ENCODE data around the gene RAI2.
A peak's percentile ranks its signal among the peaks of the same experiment; 100 is the strongest.

RAI2 gene
- total RNA-seq, result 0 to 0.26 (median 0.19) reads per million in 3 donors

DNA sequence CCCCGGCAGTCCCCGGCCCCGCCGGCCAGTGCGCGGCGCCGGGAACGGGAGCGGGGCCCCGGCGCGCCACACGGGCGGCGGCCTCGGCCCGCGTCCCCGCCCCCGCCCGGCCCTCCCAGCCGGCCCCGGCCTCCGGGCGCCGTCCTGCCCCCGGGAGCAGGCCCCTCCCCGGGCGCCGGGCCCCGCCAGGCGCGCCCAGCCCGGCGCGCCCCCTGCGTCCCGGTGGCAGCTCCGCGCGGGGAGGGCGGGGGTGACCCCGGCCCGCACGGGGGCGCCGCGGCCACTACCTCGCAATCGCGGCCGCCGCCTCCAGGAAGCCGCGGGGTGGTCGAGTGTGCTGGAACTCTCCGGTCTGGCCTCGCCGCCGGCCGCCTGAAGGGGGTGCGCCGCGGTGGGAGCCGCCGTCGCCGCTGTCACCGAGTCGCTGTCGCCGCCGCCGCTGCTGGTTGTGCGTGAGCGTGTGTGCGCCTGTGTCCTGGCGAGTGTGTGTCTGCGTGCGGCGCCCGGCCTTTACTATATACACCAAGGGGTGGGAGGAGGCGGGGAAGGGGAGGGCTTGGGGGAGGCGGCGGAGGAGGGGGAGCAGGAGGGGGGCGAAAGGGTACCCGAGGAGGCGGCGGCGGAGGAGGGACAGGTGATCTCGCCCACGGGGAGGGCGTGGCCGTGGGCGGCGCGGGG lies at the start of gene RAI2:
Gene RAI2 (minus strand): TSS at position 488 of the 678 bp plus-strand sequence. CDS start 59,288 bp downstream, outside the sequence.
- Histone ChIP-seq H3K4me3 (ENCODE audit: insufficient read depth, low read depth, low read length, poor library complexity, severe bottlenecking) (peak within 1 kb of the TSS; percentile 39), H3K36me3 (ENCODE audit: control insufficient read depth, insufficient read depth, low read length) (no peaks in the 10 kb centered on the region), H3K9me3 (ENCODE audit: control insufficient read depth, low read length) (no peaks in the 10 kb centered on the region), H3K4me1 (ENCODE audit: control insufficient read depth, insufficient read depth, low read length, poor library complexity, severe bottlenecking) (no peaks in the 10 kb centered on the region), H3K27me3 (replicated peaks; ENCODE audit: control insufficient read depth, insufficient read depth, low read length, poor library complexity, severe bottlenecking) (peaks cover 5% of the 10 kb centered on the region), H3K27ac (ENCODE audit: insufficient read depth, low read length, poor library complexity, severe bottlenecking) (no peak within 1 kb of the TSS)
- DNase-seq, result no peak

DNA sequence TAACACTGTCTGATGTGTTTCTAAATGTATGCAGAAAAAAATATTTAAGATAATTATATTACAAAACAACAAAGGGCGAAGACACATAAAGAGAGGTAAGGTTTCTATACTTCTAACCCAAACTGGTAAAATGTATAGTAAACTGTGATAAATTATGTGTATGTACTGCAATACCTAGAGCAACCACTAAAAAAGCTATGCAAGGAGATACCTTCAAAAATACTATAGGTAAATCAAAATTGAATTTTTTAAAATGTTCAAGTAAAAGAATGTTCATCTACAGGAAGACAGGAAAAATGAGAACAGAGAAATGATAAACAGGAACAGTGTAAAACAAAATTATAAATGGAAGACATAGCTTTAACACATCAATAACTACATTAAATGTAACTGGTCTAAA lies 27.3 kb upstream of the RAI2 start:
- DNase-seq, result no peak
- no peak overlapping the region for H3K27ac ChIP-seq (ENCODE audit: insufficient read depth, low read length, poor library complexity, severe bottlenecking)

DNA sequence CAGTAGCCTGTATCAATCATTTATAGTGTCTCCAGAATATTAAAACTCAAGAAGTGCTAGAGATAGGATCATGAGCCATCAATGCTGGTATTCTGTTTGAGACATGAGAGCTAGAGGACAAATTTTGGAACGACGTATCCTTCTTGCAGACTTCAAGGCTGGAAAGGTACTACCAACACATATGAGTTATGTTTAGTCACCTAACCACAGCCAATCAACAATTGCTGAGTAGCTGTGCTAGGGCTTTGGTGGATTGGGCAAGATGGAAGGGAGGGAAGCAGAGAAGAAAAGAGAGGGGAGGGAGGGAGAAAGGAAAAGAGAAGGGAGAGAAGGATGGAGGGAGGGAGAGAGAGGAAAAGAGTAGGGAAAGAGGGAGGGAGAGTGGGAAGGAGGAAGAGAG lies 21.6 kb upstream of the RAI2 start:
- H3K4me3 ChIP-seq (ENCODE audit: insufficient read depth, low read depth, low read length, poor library complexity, severe bottlenecking), result no peak overlapping the region
- no peaks in the 10 kb centered on the region for H3K9me3 ChIP-seq (ENCODE audit: control insufficient read depth, low read length)
- no peaks in the 10 kb centered on the region for H3K4me1 ChIP-seq (ENCODE audit: control insufficient read depth, insufficient read depth, low read length, poor library complexity, severe bottlenecking)

More for the DNA sequence above, 27.3 kb upstream of the RAI2 start:
- no peaks in the 10 kb centered on the region for H3K4me1 ChIP-seq (ENCODE audit: control insufficient read depth, insufficient read depth, low read length, poor library complexity, severe bottlenecking)
- H3K27me3 ChIP-seq (replicated peaks; ENCODE audit: control insufficient read depth, insufficient read depth, low read length, poor library complexity, severe bottlenecking), result no peaks in the 10 kb centered on the region
- no peaks in the 10 kb centered on the region for H3K36me3 ChIP-seq (ENCODE audit: control insufficient read depth, insufficient read depth, low read length)
- no peak overlapping the region for H3K4me3 ChIP-seq (ENCODE audit: insufficient read depth, low read depth, low read length, poor library complexity, severe bottlenecking)
- H3K9me3 ChIP-seq (ENCODE audit: control insufficient read depth, low read length), result no peaks in the 10 kb centered on the region

DNA sequence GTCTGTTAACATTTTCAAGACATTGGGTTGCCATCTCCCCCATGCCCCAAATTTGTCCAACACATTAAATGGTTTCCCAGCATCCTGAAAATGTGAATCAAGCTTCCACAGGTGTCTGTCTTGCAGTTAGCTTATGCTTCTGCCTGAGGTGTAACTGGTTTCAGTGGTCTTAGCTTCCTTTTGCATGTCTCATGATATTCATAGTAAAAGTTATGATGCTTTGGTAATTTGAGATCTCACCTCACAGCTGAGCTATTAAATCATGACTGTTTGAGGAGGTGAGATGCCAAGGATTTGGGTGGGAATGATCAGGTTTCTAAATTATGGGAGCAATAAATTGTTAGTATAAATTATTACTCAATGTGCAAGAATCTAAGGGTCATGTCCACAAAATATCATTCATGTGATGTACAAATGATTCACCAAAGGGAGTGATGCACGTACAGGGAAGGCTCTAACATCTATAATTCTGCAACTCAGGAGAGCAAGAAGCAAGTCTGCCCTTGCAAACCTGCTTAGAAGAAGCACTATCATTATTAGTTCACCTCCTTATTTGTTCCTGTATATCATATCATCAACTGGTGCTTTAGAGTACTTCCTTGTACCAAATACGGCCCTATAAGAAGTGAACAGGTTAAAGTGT lies 17.1 kb upstream of the RAI2 start:
- Histone ChIP-seq H3K9me3 (ENCODE audit: control insufficient read depth, low read length) (no peaks in the 10 kb centered on the region), H3K27me3 (replicated peaks; ENCODE audit: control insufficient read depth, insufficient read depth, low read length, poor library complexity, severe bottlenecking) (no peaks in the 10 kb centered on the region), H3K27ac (ENCODE audit: insufficient read depth, low read length, poor library complexity, severe bottlenecking) (no peak overlapping the region), H3K36me3 (ENCODE audit: control insufficient read depth, insufficient read depth, low read length) (no peaks in the 10 kb centered on the region), H3K4me1 (ENCODE audit: control insufficient read depth, insufficient read depth, low read length, poor library complexity, severe bottlenecking) (no peaks in the 10 kb centered on the region), H3K4me3 (ENCODE audit: insufficient read depth, low read depth, low read length, poor library complexity, severe bottlenecking) (no peak overlapping the region)
- DNase-seq, result no peak

More for the DNA sequence above, 21.6 kb upstream of the RAI2 start:
- Histone ChIP-seq H3K36me3 (ENCODE audit: control insufficient read depth, insufficient read depth, low read length) (no peaks in the 10 kb centered on the region), H3K27me3 (replicated peaks; ENCODE audit: control insufficient read depth, insufficient read depth, low read length, poor library complexity, severe bottlenecking) (no peaks in the 10 kb centered on the region), H3K27ac (ENCODE audit: insufficient read depth, low read length, poor library complexity, severe bottlenecking) (no peak overlapping the region)
- DNase-seq, result no peak

DNA sequence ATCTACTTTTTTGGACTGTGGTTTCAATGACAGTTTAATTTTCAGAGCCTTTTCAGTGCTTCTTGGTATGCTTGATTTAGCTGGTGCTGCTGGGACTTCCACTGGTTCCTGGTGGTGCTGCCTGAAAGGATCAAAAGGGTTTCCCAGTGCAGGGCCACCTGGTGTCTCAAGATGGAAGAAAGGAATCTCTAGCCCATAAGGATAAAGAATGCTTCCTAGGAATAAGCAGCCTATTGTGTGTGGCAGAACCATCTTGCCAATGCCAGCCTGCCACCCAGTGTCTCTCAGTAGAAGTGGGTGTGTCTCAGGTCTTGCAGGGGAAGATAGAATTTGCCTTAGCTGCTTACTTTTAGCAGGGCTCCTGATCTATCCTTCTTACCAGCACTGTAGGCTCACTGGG lies 15.0 kb upstream of the RAI2 start:
- Histone ChIP-seq H3K4me3 (ENCODE audit: insufficient read depth, low read depth, low read length, poor library complexity, severe bottlenecking) (no peak overlapping the region), H3K36me3 (ENCODE audit: control insufficient read depth, insufficient read depth, low read length) (no peaks in the 10 kb centered on the region), H3K9me3 (ENCODE audit: control insufficient read depth, low read length) (no peaks in the 10 kb centered on the region), H3K27ac (ENCODE audit: insufficient read depth, low read length, poor library complexity, severe bottlenecking) (no peak overlapping the region), H3K4me1 (ENCODE audit: control insufficient read depth, insufficient read depth, low read length, poor library complexity, severe bottlenecking) (no peaks in the 10 kb centered on the region), H3K27me3 (replicated peaks; ENCODE audit: control insufficient read depth, insufficient read depth, low read length, poor library complexity, severe bottlenecking) (no peaks in the 10 kb centered on the region)
- DNase-seq, result no peak

DNA sequence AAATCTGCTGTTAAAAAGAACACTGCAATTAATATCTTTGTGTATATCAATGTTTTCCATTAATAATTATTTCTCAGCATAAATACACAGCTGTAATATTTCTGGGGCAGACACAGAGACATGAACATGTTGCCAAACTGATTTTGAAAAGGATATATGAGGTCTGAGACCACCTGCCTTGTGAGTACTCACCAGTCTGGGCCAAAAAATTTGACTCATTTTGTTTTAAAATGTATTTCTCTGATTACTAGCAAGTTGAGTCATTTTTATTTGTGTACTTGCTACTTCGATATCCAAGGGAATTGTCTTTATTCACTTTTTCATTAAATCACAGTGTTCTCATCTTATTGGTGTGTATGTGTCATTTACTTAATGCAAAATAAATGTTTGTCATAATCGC lies 8.5 kb upstream of the RAI2 start:
- Histone ChIP-seq H3K4me1 (ENCODE audit: control insufficient read depth, insufficient read depth, low read length, poor library complexity, severe bottlenecking) (no peaks in the 10 kb centered on the region), H3K9me3 (ENCODE audit: control insufficient read depth, low read length) (no peaks in the 10 kb centered on the region), H3K27ac (ENCODE audit: insufficient read depth, low read length, poor library complexity, severe bottlenecking) (no peak overlapping the region), H3K36me3 (ENCODE audit: control insufficient read depth, insufficient read depth, low read length) (no peaks in the 10 kb centered on the region), H3K27me3 (replicated peaks; ENCODE audit: control insufficient read depth, insufficient read depth, low read length, poor library complexity, severe bottlenecking) (no peaks in the 10 kb centered on the region), H3K4me3 (ENCODE audit: insufficient read depth, low read depth, low read length, poor library complexity, severe bottlenecking) (no peak overlapping the region)
- DNase-seq, result no peak

DNA sequence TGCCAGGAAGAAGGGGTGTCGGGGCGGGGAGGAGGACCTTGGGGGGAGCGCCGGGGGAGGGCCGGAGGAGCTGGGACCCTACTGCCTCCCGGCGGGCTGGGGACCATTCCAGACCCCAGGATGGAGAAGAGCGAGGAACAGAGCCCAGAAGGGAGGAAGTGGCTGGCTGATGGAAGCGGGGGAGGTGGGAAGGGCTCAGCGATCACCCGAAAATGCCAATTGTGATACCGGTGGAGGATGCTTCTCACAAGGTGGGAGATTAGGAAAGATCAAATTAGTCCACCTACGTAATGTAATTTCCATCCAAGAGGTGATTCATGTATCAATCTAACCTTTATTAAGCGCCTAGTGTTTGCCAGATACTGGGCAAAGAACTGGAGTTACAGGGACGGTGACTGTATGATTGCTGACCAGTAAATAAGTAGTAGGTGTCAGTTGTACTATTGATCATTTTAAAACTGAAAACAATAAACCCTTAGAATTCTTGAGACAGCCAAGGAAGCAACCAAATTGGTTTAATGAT lies 452 bp upstream of the RAI2 start:
- Histone ChIP-seq H3K4me3 (ENCODE audit: insufficient read depth, low read depth, low read length, poor library complexity, severe bottlenecking) (no peak overlapping the region), H3K9me3 (ENCODE audit: control insufficient read depth, low read length) (no peaks in the 10 kb centered on the region), H3K4me1 (ENCODE audit: control insufficient read depth, insufficient read depth, low read length, poor library complexity, severe bottlenecking) (no peaks in the 10 kb centered on the region), H3K36me3 (ENCODE audit: control insufficient read depth, insufficient read depth, low read length) (no peaks in the 10 kb centered on the region), H3K27ac (ENCODE audit: insufficient read depth, low read length, poor library complexity, severe bottlenecking) (no peak overlapping the region), H3K27me3 (replicated peaks; ENCODE audit: control insufficient read depth, insufficient read depth, low read length, poor library complexity, severe bottlenecking) (peaks cover 5% of the 10 kb centered on the region)
- DNase-seq, result no peak

DNA sequence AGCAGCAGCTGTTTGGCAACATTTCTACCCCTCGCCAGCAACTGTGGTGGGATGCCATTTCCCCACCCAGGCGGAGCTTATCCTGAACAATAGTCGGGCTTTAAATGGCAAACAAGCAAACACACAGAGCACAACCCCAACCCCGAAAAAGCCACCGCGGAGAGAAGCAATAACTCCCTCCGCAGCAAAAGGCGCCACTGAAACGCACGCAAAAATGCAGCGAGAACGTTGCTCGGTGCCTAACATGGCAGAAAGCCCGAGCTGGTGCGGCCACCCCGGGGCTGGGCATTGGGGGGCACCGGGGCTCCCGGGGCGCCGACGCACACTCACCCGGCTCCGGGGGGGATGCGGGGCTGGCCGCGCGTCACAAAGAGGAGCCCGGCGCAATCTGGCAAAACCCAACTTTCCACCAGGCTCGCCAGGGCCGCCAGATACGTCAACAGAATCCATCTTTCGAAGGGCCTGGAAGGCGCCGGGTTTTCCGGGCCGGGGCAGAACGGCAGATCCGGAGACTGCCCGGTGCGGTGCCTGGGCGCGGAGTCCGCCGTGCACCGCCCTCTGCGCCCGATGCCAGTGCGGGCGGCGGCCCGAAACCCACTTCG lies 818 bp downstream of the RAI2 start:
- peak overlapping the region; percentile 39 for H3K4me3 ChIP-seq (ENCODE audit: insufficient read depth, low read depth, low read length, poor library complexity, severe bottlenecking)
- no peak overlapping the region for H3K27ac ChIP-seq (ENCODE audit: insufficient read depth, low read length, poor library complexity, severe bottlenecking)
- H3K9me3 ChIP-seq (ENCODE audit: control insufficient read depth, low read length), result no peaks in the 10 kb centered on the region
- DNase-seq, result no peak
- no peaks in the 10 kb centered on the region for H3K36me3 ChIP-seq (ENCODE audit: control insufficient read depth, insufficient read depth, low read length)
- peaks cover 5% of the 10 kb centered on the region for H3K27me3 ChIP-seq (replicated peaks; ENCODE audit: control insufficient read depth, insufficient read depth, low read length, poor library complexity, severe bottlenecking)
- H3K4me1 ChIP-seq (ENCODE audit: control insufficient read depth, insufficient read depth, low read length, poor library complexity, severe bottlenecking), result no peaks in the 10 kb centered on the region

DNA sequence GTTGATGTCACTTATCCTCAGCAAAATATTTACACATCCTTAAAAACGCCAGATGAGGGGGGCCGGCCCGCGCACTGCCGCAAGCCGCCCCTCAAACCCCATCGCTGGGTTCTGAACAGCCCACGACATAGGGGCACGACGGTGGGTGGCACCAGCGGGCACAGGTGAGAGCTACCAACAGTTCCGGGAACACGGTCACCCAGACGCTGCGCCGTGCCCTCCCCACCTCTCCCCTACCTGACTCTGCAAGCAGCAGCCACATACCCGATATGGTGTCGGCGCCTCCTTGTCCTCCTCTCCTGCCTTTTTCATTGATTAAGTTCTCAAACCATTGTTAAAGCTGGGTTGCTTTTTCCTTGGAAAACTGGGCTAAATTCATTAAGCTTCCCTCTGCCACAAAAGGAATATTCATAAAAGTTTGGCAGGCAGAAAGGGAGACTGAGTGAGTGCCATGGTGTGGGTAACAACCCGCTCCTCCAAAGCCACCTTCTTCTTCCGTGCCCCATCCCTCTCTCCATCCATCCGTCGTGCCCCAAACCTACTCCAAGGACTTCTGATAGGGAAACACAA lies 1.4 kb downstream of the RAI2 start:
- no peaks in the 10 kb centered on the region for H3K9me3 ChIP-seq (ENCODE audit: control insufficient read depth, low read length)
- H3K4me3 ChIP-seq (ENCODE audit: insufficient read depth, low read depth, low read length, poor library complexity, severe bottlenecking), result peak overlapping the region; percentile 39
- no peaks in the 10 kb centered on the region for H3K4me1 ChIP-seq (ENCODE audit: control insufficient read depth, insufficient read depth, low read length, poor library complexity, severe bottlenecking)
- no peaks in the 10 kb centered on the region for H3K36me3 ChIP-seq (ENCODE audit: control insufficient read depth, insufficient read depth, low read length)
- H3K27ac ChIP-seq (ENCODE audit: insufficient read depth, low read length, poor library complexity, severe bottlenecking), result no peak overlapping the region
- H3K27me3 ChIP-seq (replicated peaks; ENCODE audit: control insufficient read depth, insufficient read depth, low read length, poor library complexity, severe bottlenecking), result peaks cover 5% of the 10 kb centered on the region
- no peak for DNase-seq

DNA sequence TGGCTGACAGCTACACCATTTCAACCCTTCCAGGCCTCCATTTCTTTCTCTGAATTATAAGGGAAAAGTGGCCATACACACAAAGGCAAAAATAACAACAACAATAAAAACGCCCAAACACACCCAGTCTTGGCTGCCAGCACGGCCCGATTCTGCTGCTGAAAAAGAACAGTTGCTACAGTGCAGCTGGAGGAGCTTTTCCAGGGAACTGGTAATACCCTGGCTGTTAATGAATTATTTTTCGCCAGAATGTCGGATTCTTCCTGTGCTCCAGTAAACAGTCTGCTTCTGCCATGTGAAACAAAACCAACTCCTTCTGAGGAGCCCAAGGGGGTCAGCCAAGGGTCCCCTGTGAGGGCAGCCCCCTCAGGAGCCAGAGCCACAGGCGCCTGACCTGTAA lies 6.6 kb downstream of the RAI2 start:
- DNase-seq, result no peak
- Histone ChIP-seq H3K27ac (ENCODE audit: insufficient read depth, low read length, poor library complexity, severe bottlenecking) (no peak overlapping the region), H3K4me3 (ENCODE audit: insufficient read depth, low read depth, low read length, poor library complexity, severe bottlenecking) (no peak overlapping the region), H3K9me3 (ENCODE audit: control insufficient read depth, low read length) (no peaks in the 10 kb centered on the region), H3K4me1 (ENCODE audit: control insufficient read depth, insufficient read depth, low read length, poor library complexity, severe bottlenecking) (no peaks in the 10 kb centered on the region), H3K36me3 (ENCODE audit: control insufficient read depth, insufficient read depth, low read length) (no peaks in the 10 kb centered on the region), H3K27me3 (replicated peaks; ENCODE audit: control insufficient read depth, insufficient read depth, low read length, poor library complexity, severe bottlenecking) (no peaks in the 10 kb centered on the region)
